ENCODE data around the gene IQSEC1. TPM values are rescaled to one million over a fixed set of nuclear protein-coding genes. Genes with fewer than 3 reads are reported as not detected.

Gene IQSEC1
- total and polyA plus RNA-seq, 2 experiments from 2014 or later, result 17.8 to 51.7 TPM

- no peak for DNase-seq (ENCODE audit: low read depth in 1 of 2, low spot score in 1 of 2)
- no peak for TF ChIP-seq CTCF (IDR thresholded peaks at IDR 0.05; ENCODE audit: low read depth, low read length)
- no peak overlapping the region for H3K27ac ChIP-seq
These were observed 46.4 kb upstream of the IQSEC1 start for GRCh38 chr3:13119471-13120220.

GRCh38 chr3:13116426-13116825 lies 43.2 kb upstream of the IQSEC1 start:
- Histone ChIP-seq H3K36me3 (no peaks in the 10 kb centered on the region), H3K9me3 (ENCODE audit: low read depth) (no peaks in the 10 kb centered on the region), H3K4me1 (ENCODE audit: low read depth) (no peaks in the 10 kb centered on the region), H3K4me3 (no peak overlapping the region), H3K27ac (no peak overlapping the region), H3K27me3 (no peaks in the 10 kb centered on the region)
- no peak for TF ChIP-seq CTCF (IDR thresholded peaks at IDR 0.05; ENCODE audit: low read depth, low read length)
- DNase-seq (ENCODE audit: low read depth in 1 of 2, low spot score in 1 of 2), result no peak

More at GRCh38 chr3:13119471-13120220, 46.4 kb upstream of the IQSEC1 start:
- Histone ChIP-seq H3K9me3 (ENCODE audit: low read depth) (no peaks in the 10 kb centered on the region), H3K36me3 (no peaks in the 10 kb centered on the region), H3K4me1 (ENCODE audit: low read depth) (no peaks in the 10 kb centered on the region), H3K27me3 (no peaks in the 10 kb centered on the region), H3K4me3 (no peak overlapping the region)

- DNase-seq (ENCODE audit: low read depth in 1 of 2, low spot score in 1 of 2), result no peak
- no peaks in the 10 kb centered on the region for H3K27me3 ChIP-seq
These were observed 42.8 kb upstream of the IQSEC1 start for GRCh38 chr3:13115991-13116390.

GRCh38 chr3:13115576-13115910 lies 42.3 kb upstream of the IQSEC1 start:
- Histone ChIP-seq H3K4me1 (ENCODE audit: low read depth) (no peaks in the 10 kb centered on the region), H3K9me3 (ENCODE audit: low read depth) (no peaks in the 10 kb centered on the region), H3K27me3 (no peaks in the 10 kb centered on the region), H3K4me3 (no peak overlapping the region), H3K27ac (no peak overlapping the region), H3K36me3 (no peaks in the 10 kb centered on the region)
- no peak for TF ChIP-seq CTCF (IDR thresholded peaks at IDR 0.05; ENCODE audit: low read depth, low read length)
- no peak for DNase-seq (ENCODE audit: low read depth in 1 of 2, low spot score in 1 of 2)

More at GRCh38 chr3:13115991-13116390, 42.8 kb upstream of the IQSEC1 start:
- Histone ChIP-seq H3K9me3 (ENCODE audit: low read depth) (no peaks in the 10 kb centered on the region), H3K36me3 (no peaks in the 10 kb centered on the region), H3K27ac (no peak overlapping the region), H3K4me3 (no peak overlapping the region), H3K4me1 (ENCODE audit: low read depth) (no peaks in the 10 kb centered on the region)
- TF ChIP-seq CTCF (IDR thresholded peaks at IDR 0.05; ENCODE audit: low read depth, low read length), result no peak

GRCh38 chr3:13114811-13115575 lies 41.8 kb upstream of the IQSEC1 start:
- H3K4me3 ChIP-seq, result no peak overlapping the region
- no peaks in the 10 kb centered on the region for H3K9me3 ChIP-seq (ENCODE audit: low read depth)
- no peak overlapping the region for H3K27ac ChIP-seq
- no peaks in the 10 kb centered on the region for H3K4me1 ChIP-seq (ENCODE audit: low read depth)
- no peak for DNase-seq (ENCODE audit: low read depth in 1 of 2, low spot score in 1 of 2)
- H3K27me3 ChIP-seq, result no peaks in the 10 kb centered on the region
- no peak for TF ChIP-seq CTCF (IDR thresholded peaks at IDR 0.05; ENCODE audit: low read depth, low read length)
- no peaks in the 10 kb centered on the region for H3K36me3 ChIP-seq
